PC-9 (cell line): ENCODE measurements around the gene PFN4. TPM values are rescaled to one million over a fixed set of nuclear protein-coding genes. Genes with fewer than 3 reads are reported as not detected.

Source experiments
- BruUV-seq: library from RNA; stranded (reverse); fragments of 400-500 nt; replicated peaks from 2 replicates; lab custom pipeline; 2021; lab: Mats Ljungman, UMichigan
- CTCF ChIA-PET: fragments of 300-600 bp; sonication (Branson Sonifier 250); formaldehyde crosslinking; loops from one replicate; lab custom pipeline; 2022; ENCODE audit warnings: antibody characterized with exemption; lab: Charles Lee
- POLR2A ChIA-PET: fragments of 300-600 bp; sonication (Branson Sonifier 250); formaldehyde crosslinking; loops from one replicate; lab custom pipeline; 2022; ENCODE audit warnings: antibody characterized with exemption; ENCODE audit not compliant: unreplicated experiment; lab: Charles Lee
- DNase-seq, 2 experiments: peaks; one replicate each; pipeline versions ENCODE4 v3.0.0 to v3.0.0-alpha.2; 2015 to 2022; ENCODE audit warnings: mixed read lengths in 1 of 2
- H2AFZ ChIP-seq: fragments of 200-600 bp; sonication (generic); 2 replicates; pipeline ENCODE4 v1.8.1; 2017; ENCODE audit warnings: antibody characterized with exemption
- H3F3A ChIP-seq: fragments of 200-600 bp; sonication (generic); 2 replicates; pipeline ENCODE4 v1.8.1; 2017; ENCODE audit warnings: antibody characterized with exemption, mild to moderate bottlenecking, low read depth; ENCODE audit not compliant: insufficient read depth
- H3K27ac ChIP-seq: fragments of 200-600 bp; sonication (generic); 2 replicates; pipeline ENCODE4 v1.6.1; 2016; ENCODE audit warnings: mixed run types
- H3K27me3 ChIP-seq: fragments of 200-600 bp; sonication (generic); 2 replicates; pipeline ENCODE4 v1.6.1; 2016; ENCODE audit warnings: low read depth, mixed run types; ENCODE audit not compliant: insufficient read depth
- H3K36me3 ChIP-seq: fragments of 200-600 bp; sonication (generic); 2 replicates; pipeline ENCODE4 v1.6.1; 2016; ENCODE audit warnings: low read depth, mixed run types
- H3K4me1 ChIP-seq: fragments of 200-600 bp; sonication (generic); replicated peaks from 2 replicates; pipeline ENCODE4 v1.6.1; 2016; ENCODE audit warnings: mixed run types; ENCODE audit not compliant: insufficient read depth
- H3K4me2 ChIP-seq: fragments of 200-600 bp; sonication (generic); 2 replicates; pipeline ENCODE4 v1.6.1; 2017; ENCODE audit warnings: mixed run types
- H3K4me3 ChIP-seq: fragments of 200-600 bp; sonication (generic); 2 replicates; pipeline ENCODE4 v1.6.1; 2016; ENCODE audit warnings: mixed run types
- H3K79me2 ChIP-seq: fragments of 200-600 bp; sonication (generic); 2 replicates; pipeline ENCODE4 v1.6.1; 2017; ENCODE audit warnings: low read depth, mixed run types
- H3K9me2 ChIP-seq: fragments of 200-600 bp; sonication (generic); 2 replicates; pipeline ENCODE4 v1.8.1; 2017; ENCODE audit warnings: mild to moderate bottlenecking; ENCODE audit not compliant: insufficient read depth
- H3K9me3 ChIP-seq: fragments of 200-600 bp; sonication (generic); 2 replicates; pipeline ENCODE4 v1.8.1; 2016; ENCODE audit warnings: low read depth; ENCODE audit not compliant: insufficient read depth
- H4K20me1 ChIP-seq: fragments of 200-600 bp; sonication (generic); 2 replicates; pipeline ENCODE4 v1.8.1; 2017; ENCODE audit not compliant: insufficient read depth
- CTCF ChIP-seq: fragments of 200-600 bp; sonication (generic); conservative IDR thresholded peaks from 2 replicates; pipeline ENCODE4 v1.6.1; 2017; ENCODE audit warnings: mixed run types, antibody characterized with exemption, mild to moderate bottlenecking, moderate library complexity
- EZH2 ChIP-seq: fragments of 200-600 bp; sonication (generic); IDR thresholded peaks from 2 replicates; pipeline ENCODE4 v1.8.0; 2017; ENCODE audit warnings: antibody characterized with exemption, low read depth
- intact Hi-C: fragments of 100-400 bp; cut with micrococcal nuclease; formaldehyde crosslinking; loops from one replicate; pipeline ENCODE4 v1.10.0; 2022; ENCODE audit not compliant: unreplicated experiment
- total RNA-seq: library from RNA; stranded (reverse); gene quantifications from 2 replicates; pipeline ENCODE4 v1.2.3, GENCODE V29; 2021

PFN4 gene
- total RNA-seq, 1 experiment from 2014 or later: 1.2 TPM

- peaks cover 29% of the 10 kb centered on the region for H3F3A ChIP-seq
- peak overlapping the region; percentile 86 for H3K4me2 ChIP-seq
- intact Hi-C loops: loop anchor here (5.0 kb wide), 2 partner anchors 299 to 709 kb away; partner anchors contain the start of genes CENPO and PTRHD1
- H4K20me1 ChIP-seq: no peaks in the 10 kb centered on the region
- DNase-seq: no peak
- H3K27me3 ChIP-seq: no peaks in the 10 kb centered on the region
- ChIA-PET CTCF (interaction anchor here (0.6 to 1.7 kb wide), 3 partner anchors 28 to 694 kb away, joined by 5 to 10 read pairs (median 10); no protein-coding TSS in a partner anchor), POLR2A (interaction anchor here (0.6 to 1.5 kb wide), 3 partner anchors 28 to 252 kb away, joined by 3 to 9 read pairs (median 4); partner anchors contain the start of gene WDCP)
- peak overlapping the region; percentile 95 for H2AFZ ChIP-seq
- no peaks in the 10 kb centered on the region for H3K79me2 ChIP-seq
- H3K9me3 ChIP-seq: no peaks in the 10 kb centered on the region
- H3K4me1 ChIP-seq: peaks cover 24% of the 10 kb centered on the region
- H3K27ac ChIP-seq: peak overlapping the region; percentile 61
- BruUV-seq: no TSS peak
- H3K36me3 ChIP-seq: no peaks in the 10 kb centered on the region
- TF ChIP-seq EZH2: no peak
- TF ChIP-seq CTCF: no peak
- H3K4me3 ChIP-seq: peak overlapping the region; percentile 71
- H3K9me2 ChIP-seq: no peaks in the 10 kb centered on the region
These were observed 40.2 kb downstream of the PFN4 start for GRCh38 chr2:24082787-24083566.

GRCh38 chr2:24080701-24081100 lies 42.4 kb downstream of the PFN4 start:
- intact Hi-C loops: loop anchor here (5.0 kb wide), 2 partner anchors 302 to 712 kb away; partner anchors contain the start of genes CENPO and PTRHD1
- Histone ChIP-seq H3K9me2 (no peaks in the 10 kb centered on the region), H3K27me3 (no peaks in the 10 kb centered on the region), H3K4me1 (peaks cover 30% of the 10 kb centered on the region), H3K9me3 (no peaks in the 10 kb centered on the region), H3K79me2 (peaks cover 2% of the 10 kb centered on the region), H3F3A (peaks cover 43% of the 10 kb centered on the region), H3K4me2 (no peak overlapping the region), H3K4me3 (no peak overlapping the region), H4K20me1 (no peaks in the 10 kb centered on the region), H2AFZ (no peak overlapping the region), H3K27ac (no peak overlapping the region), H3K36me3 (no peaks in the 10 kb centered on the region)
- DNase-seq: no peak
- no peak for TF ChIP-seq EZH2
- TF ChIP-seq CTCF: no peak
- no TSS peak for BruUV-seq
- POLR2A ChIA-PET: no interaction called here
- CTCF ChIA-PET: no interaction called here

- peak overlapping the region; percentile 89 for H3K4me3 ChIP-seq
- ChIA-PET CTCF (no interaction called here), POLR2A (no interaction called here)
- H3K9me3 ChIP-seq: no peaks in the 10 kb centered on the region
- peaks cover 29% of the 10 kb centered on the region for H3K79me2 ChIP-seq
- peaks cover 13% of the 10 kb centered on the region for H4K20me1 ChIP-seq
- no TSS peak for BruUV-seq
- TF ChIP-seq EZH2: no peak
- TF ChIP-seq CTCF: no peak
- intact Hi-C loops: loop anchor here (2.0 kb wide), 2 partner anchors 45 to 151 kb away; partner anchors contain the start of genes ATAD2B, FAM228B and PFN4
- no peaks in the 10 kb centered on the region for H3K9me2 ChIP-seq
- H3K27me3 ChIP-seq: no peaks in the 10 kb centered on the region
- peak overlapping the region; percentile 94 for H2AFZ ChIP-seq
- peaks cover 10% of the 10 kb centered on the region for H3K36me3 ChIP-seq
- peak overlapping the region; percentile 98 for H3K4me2 ChIP-seq
- peak overlapping the region; percentile 71 for H3K27ac ChIP-seq
- H3F3A ChIP-seq: peaks cover 45% of the 10 kb centered on the region
- no peak for DNase-seq
- peaks cover 25% of the 10 kb centered on the region for H3K4me1 ChIP-seq
These were observed 45.3 kb downstream of the PFN4 start for GRCh38 chr2:24077879-24078278.
